LNCaP clone FGC (cell line): Measurements from ENCODE around the gene ROBO1.

Experiments
- DNase-seq: peaks from one replicate; pipeline ENCODE4 v3.0.0-alpha.2; 2011; ENCODE audit warnings: low read depth
- H3K4me3 ChIP-seq: 2 replicates; pipeline ENCODE4 v1.5.1; 2011; ENCODE audit warnings: mild to moderate bottlenecking, low read depth, low read length, control low read depth
- CTCF ChIP-seq: IDR thresholded peaks from 2 replicates; pipeline ENCODE4 v1.5.1; 2012; ENCODE audit warnings: mild to moderate bottlenecking; ENCODE audit not compliant: control insufficient read depth, insufficient read depth; ENCODE audit errors: extremely low read depth

ROBO1 gene

DNA sequence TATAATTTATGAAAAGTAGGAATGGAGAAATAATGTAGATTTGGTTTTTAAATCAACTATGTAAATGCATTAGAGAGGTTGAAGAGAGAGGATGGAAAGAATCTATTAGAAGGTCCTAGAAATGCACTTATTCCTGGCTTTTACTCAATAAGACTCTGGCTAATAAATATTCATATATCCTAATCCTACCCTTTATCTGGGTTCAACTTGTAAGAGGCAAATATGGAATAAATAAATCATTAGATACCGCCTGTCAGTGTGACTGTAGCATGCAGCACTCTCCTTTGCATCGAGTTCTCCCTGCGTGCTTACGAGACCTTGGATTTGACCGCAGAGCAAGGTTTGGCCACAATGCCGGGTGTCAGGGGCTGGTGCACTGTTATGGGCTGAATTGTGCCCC, 1156.5 kb downstream of the ROBO1 start:
- no peak for DNase-seq
- no peak for TF ChIP-seq CTCF
- H3K4me3 ChIP-seq = no peak overlapping the region

DNA sequence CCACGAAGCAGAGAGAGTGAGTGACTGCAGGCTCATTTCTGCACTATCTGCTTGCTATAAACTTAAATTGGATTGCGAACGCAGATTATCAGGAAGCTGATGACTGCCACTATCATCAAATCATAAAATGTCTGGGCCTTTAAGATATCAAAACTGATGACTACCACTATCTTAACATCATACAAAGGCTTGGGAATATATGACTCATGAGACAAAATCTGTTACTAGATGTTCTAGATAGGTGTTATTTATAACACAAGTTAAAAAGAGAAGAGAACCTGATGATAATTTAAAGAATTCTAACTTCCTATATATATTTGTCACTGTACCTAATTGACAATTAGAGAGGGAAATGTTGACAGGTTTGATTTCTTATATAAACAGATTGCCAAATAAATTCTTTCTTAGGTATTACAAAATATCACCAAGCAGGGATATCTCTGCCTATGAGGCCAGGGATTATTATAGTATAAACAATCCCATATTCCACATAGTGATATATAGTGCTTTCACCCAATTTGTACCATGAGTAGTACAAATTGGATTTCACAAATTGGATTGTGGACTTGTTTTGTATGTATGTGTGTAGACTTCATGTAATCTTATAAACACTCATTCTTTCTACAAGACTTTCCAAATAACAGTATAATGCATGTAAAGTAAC, 1157.2 kb downstream of the ROBO1 start:
- H3K4me3 ChIP-seq = no peak overlapping the region
- TF ChIP-seq CTCF = no peak
- DNase-seq = peak; percentile 17

DNA sequence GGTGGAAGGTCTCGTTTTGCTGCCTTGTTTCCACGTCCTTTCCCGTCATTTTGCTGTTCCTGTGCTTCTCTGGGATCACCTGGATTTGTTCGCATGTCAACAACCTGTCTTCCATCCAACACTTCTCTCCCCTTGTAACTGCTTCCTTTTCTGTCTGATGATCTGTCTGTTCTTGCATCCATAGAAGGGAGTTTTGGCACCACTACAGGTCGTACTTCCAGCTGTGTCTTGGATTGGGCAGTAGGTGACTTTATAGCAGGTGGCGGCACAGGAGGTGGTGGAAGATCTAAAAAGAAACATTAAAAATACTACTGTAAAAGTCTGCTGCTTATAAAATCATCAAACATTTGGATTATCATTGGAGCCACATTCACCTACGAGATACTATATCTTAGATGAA, 1161.0 kb downstream of the ROBO1 start:
- TF ChIP-seq CTCF = no peak
- no peak for DNase-seq
- no peak overlapping the region for H3K4me3 ChIP-seq

- no peak overlapping the region for H3K4me3 ChIP-seq
- no peak for TF ChIP-seq CTCF
- no peak for DNase-seq
These were observed 1162.6 kb downstream of the ROBO1 start for GRCh38 chr3:78605178-78605577.

GRCh38 chr3:78604341-78604740, 1163.5 kb downstream of the ROBO1 start:
- no peak for DNase-seq
- TF ChIP-seq CTCF = no peak

GRCh38 chr3:78601249-78601648, 1166.5 kb downstream of the ROBO1 start:
- DNase-seq = no peak
- TF ChIP-seq CTCF = no peak
- H3K4me3 ChIP-seq = no peak overlapping the region

More at GRCh38 chr3:78604341-78604740, 1163.5 kb downstream of the ROBO1 start:
- no peak overlapping the region for H3K4me3 ChIP-seq

DNA sequence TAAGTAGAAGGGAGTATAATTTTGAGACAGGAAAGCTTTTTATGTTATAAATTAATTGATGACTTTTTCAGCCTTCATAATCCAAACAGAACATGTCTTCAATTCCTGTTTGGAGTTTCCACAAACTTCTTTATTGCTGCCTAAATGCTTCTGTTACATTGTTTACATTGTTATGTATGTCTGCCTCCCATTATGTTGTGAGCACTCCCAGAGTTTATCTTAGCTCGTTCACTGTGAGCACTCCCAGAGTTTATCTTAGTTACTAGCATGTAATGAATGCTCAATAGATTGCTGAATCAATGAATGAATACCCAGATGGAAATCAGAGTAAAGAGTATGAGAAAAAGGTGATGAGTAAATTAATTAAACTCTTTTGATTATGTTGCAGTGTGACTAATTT, 1178.0 kb downstream of the ROBO1 start:
- H3K4me3 ChIP-seq = no peak overlapping the region
- DNase-seq = no peak
- no peak for TF ChIP-seq CTCF
